Measurements from ENCODE around the gene DIAPH2.
"Not testable (repeated sequence)": the region's sequence is repeated elsewhere in the genome, so short reads cannot be mapped to it uniquely, and the experiment has no call there.

DIAPH2 gene

GRCh38 chrX:96833333-96833732 lies 148.7 kb downstream of the DIAPH2 start:
- DNase-seq (ENCODE audit: low spot score): no peak

GRCh38 chrX:96834137-96834536 lies 149.5 kb downstream of the DIAPH2 start:
- DNase-seq (ENCODE audit: low spot score): no peak

GRCh38 chrX:96835660-96836289 lies 151.1 kb downstream of the DIAPH2 start:
- no peak for DNase-seq (ENCODE audit: low spot score)

GRCh38 chrX:96837808-96838207 lies 153.2 kb downstream of the DIAPH2 start:
- no peak for DNase-seq (ENCODE audit: low spot score)

GRCh38 chrX:96838537-96838936 lies 153.9 kb downstream of the DIAPH2 start:
- no peak for DNase-seq (ENCODE audit: low spot score)

- DNase-seq (ENCODE audit: low spot score): no peak
Measured at GRCh38 chrX:96841325-96841724, 156.7 kb downstream of the DIAPH2 start.

GRCh38 chrX:96841866-96842265 lies 157.2 kb downstream of the DIAPH2 start:
- DNase-seq (ENCODE audit: low spot score): not testable (repeated sequence)

- DNase-seq (ENCODE audit: low spot score): no peak
Measured at GRCh38 chrX:96843566-96843965, 158.9 kb downstream of the DIAPH2 start.

GRCh38 chrX:96846841-96847240 lies 162.2 kb downstream of the DIAPH2 start:
- DNase-seq (ENCODE audit: low spot score): no peak

- not testable (repeated sequence) for DNase-seq (ENCODE audit: low spot score)
Measured at GRCh38 chrX:96859422-96859821, 174.8 kb downstream of the DIAPH2 start.

- no peak for DNase-seq (ENCODE audit: low spot score)
Measured at GRCh38 chrX:96861218-96861617, 176.6 kb downstream of the DIAPH2 start.

- no peak for DNase-seq (ENCODE audit: low spot score)
Measured at GRCh38 chrX:96861661-96862060, 177.0 kb downstream of the DIAPH2 start.

GRCh38 chrX:96883608-96884007 lies 199.0 kb downstream of the DIAPH2 start, which contains the start of gene RPA4:
RPA4 (plus strand) TSS chrX:96883908; CDS start chrX:96884311, 403 bp downstream.
- no peak for DNase-seq (ENCODE audit: low spot score)

GRCh38 chrX:96884027-96884426 lies 199.4 kb downstream of the DIAPH2 start:
- DNase-seq (ENCODE audit: low spot score): no peak

- no peak for DNase-seq (ENCODE audit: low spot score)
Measured at GRCh38 chrX:96889726-96890125, 205.1 kb downstream of the DIAPH2 start.

- no peak for DNase-seq (ENCODE audit: low spot score)
Measured at GRCh38 chrX:96906741-96907140, 222.1 kb downstream of the DIAPH2 start.

- no peak for DNase-seq (ENCODE audit: low spot score)
Measured at GRCh38 chrX:96907516-96908272, 223.1 kb downstream of the DIAPH2 start.

- no peak for DNase-seq (ENCODE audit: low spot score)
Measured at GRCh38 chrX:96909291-96909690, 224.6 kb downstream of the DIAPH2 start.

GRCh38 chrX:96918864-96919263 lies 234.2 kb downstream of the DIAPH2 start:
- no peak for DNase-seq (ENCODE audit: low spot score)

- DNase-seq (ENCODE audit: low spot score): no peak
Measured at GRCh38 chrX:96919672-96920071, 235.0 kb downstream of the DIAPH2 start.

GRCh38 chrX:96924581-96924980 lies 239.9 kb downstream of the DIAPH2 start:
- DNase-seq (ENCODE audit: low spot score): no peak

GRCh38 chrX:96929036-96929435 lies 244.4 kb downstream of the DIAPH2 start:
- DNase-seq (ENCODE audit: low spot score): no peak

- no peak for DNase-seq (ENCODE audit: low spot score)
Measured at GRCh38 chrX:96957718-96958117, 273.1 kb downstream of the DIAPH2 start.

- DNase-seq (ENCODE audit: low spot score): no peak
Measured at GRCh38 chrX:96971812-96972211, 287.2 kb downstream of the DIAPH2 start.
